ENCODE measurements around the gene COL1A1.

The COL1A1 gene

GRCh38 chr17:50141026-50141744, 60.2 kb downstream of the COL1A1 start:
- no peak for DNase-seq (ENCODE audit: low spot score)

- DNase-seq (ENCODE audit: low spot score): peak; percentile 93
Observed at GRCh38 chr17:50139950-50140885, 61.2 kb downstream of the COL1A1 start.

GRCh38 chr17:50139185-50139783, 62.1 kb downstream of the COL1A1 start:
- DNase-seq (ENCODE audit: low spot score): no peak

GRCh38 chr17:50137042-50137441, 64.4 kb downstream of the COL1A1 start:
- no peak for DNase-seq (ENCODE audit: low spot score)

DNA sequence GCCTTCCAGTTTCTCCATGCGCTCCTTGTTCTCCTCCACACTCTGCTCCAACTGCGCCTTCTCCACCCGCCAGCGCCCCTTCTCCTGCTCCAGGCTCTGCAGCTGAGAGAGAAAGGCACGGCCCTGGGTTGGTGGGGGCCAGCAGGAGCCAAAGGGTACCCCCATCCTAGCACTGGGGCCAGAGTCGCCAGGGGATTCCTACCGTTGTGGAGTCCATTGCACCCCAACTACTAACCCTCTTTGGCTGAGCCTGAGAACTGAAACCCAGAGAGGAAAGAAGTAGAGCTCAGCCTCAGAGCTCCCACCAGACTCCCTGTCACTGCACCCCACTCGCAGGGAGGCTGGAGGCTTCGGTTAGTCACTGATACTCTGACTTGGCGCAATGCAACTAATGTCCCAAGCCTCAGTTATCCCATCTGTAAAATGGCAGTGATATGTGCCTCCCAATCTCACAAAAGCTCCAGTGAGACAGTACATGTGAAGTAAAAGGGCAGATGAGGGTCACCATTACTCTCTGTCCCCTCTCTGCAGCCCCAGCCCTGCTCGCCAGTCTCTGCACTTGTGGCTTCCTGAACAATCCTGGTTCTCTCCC, 65.2 kb downstream of the COL1A1 start:
- DNase-seq (ENCODE audit: low spot score): no peak

DNA sequence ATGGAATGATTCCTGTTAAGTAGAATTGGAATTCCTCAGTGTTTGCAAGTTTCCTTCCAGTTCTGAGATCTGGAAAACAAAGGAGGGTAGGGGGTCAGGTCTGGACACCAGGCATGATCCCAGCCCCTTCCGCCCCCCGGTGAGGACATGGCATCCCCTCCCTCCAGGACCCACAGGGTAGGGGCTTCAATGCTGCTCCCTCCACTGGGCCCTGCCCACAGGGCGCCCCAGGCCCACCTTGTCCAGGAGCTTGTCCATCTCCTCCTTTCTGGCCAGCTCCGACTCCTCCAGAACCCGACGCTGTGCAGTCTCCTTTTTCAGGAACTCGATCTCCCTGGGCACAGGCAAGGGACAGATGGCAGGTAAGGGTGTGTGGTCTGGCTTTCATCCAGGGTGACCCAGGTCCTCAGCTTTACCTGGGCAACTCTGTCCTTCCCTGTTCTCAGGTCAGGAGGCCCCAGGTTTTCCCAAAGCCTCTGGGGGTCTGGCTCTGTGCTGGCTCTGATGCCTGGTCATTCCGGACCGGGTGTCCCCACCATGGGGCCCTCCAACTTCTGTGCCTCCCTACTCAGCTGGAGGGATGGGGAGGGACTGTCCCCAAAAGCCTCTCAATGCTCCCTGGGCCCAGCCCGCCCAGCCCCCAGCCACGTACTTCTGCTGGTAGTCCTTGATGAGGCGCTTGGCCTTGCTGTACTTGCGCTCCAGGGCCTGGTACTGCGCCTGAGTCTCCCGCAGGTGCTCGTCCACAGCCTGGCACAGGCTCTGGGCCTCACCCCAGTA, 65.9 kb downstream of the COL1A1 start:
- DNase-seq (ENCODE audit: low spot score): no peak

GRCh38 chr17:50134206-50135110, 67.0 kb downstream of the COL1A1 start:
- peak; percentile 64 for DNase-seq (ENCODE audit: low spot score)

GRCh38 chr17:50133769-50134099, 67.7 kb downstream of the COL1A1 start:
- peak; percentile 70 for DNase-seq (ENCODE audit: low spot score)
